HL-60 (cell line): ENCODE measurements around the gene TMEM19.

ENCODE experiments used
- CTCF ChIP-seq: IDR thresholded peaks from one replicate; pipeline ENCODE4 v1.5.1; 2011; ENCODE audit warnings: low read length, control low read depth, inconsistent platforms; ENCODE audit not compliant: insufficient read depth
- REST ChIP-seq: IDR thresholded peaks from 2 replicates; pipeline ENCODE4 v1.6.1; 2012; ENCODE audit warnings: low read depth; ENCODE audit not compliant: insufficient replicate concordance

DNA sequence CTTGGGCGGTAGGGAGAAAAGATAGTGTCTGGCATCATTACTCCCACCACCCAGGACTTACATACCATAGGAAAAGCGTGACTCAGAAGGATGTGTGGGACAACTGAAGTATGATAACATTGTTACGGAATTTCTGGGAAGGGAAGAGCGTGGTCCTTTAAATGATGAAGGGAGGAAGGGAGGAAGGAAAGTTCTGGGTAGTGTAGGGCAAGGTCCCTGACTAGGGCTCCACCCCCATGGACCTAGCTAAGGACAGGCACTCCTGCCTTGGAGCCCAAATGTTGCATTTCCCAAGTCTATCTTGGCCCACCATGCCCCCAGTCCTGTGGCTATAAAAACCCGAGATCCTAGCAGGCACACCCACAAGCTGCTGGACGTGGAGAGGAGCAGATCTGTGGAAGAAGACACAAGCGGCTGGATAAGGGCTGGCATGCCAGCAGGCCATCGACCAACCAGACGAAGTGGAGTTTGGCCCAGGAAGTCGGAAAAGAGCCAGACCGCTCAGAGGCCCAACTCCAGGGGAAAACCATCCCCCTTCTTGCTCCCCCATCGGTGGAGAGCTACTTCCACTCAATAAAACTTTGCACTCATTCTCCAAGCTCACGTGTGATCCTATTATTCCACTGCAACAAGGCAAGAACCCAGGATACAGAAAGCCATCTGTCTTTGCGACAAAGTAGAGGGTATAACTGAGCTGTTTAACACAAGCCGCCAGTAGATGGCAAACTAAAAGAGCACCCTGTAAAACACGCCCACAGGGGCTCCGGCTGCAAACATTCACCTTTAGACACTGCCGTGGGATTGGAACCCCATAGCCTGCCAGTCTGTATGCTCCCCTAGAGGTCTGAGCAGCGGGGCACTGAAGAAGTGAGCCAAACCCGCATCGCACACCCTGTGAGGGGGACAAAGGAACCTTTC lies 45.8 kb downstream of the TMEM19 start:
- TF ChIP-seq CTCF (no peak), REST (no peak)
